H9 (cell line): ENCODE measurements around the gene COL4A1. TPM values are rescaled to one million over a fixed set of nuclear protein-coding genes. Genes with fewer than 3 reads are reported as not detected.

ENCODE experiments used
- DNase-seq: peaks from one replicate; pipeline ENCODE4 v3.0.0-alpha.2; 2017
- H2AFZ ChIP-seq: one replicate; pipeline ENCODE4 v1.6.1; 2013; ENCODE audit warnings: mild to moderate bottlenecking, low read length, control low read depth, moderate library complexity
- H2AK5ac ChIP-seq: 2 replicates; pipeline ENCODE4 v1.6.1; 2013; ENCODE audit warnings: low read length, control low read depth, mixed read lengths; ENCODE audit not compliant: insufficient read length
- H2BK120ac ChIP-seq: one replicate; pipeline ENCODE4 v1.6.1; 2013; ENCODE audit warnings: low read depth, mild to moderate bottlenecking, low read length, control low read depth, inconsistent platforms; ENCODE audit not compliant: poor library complexity, severe bottlenecking
- H2BK12ac ChIP-seq: 2 replicates; pipeline ENCODE4 v1.6.1; 2013; ENCODE audit warnings: low read length, control low read depth, mixed read lengths, low read depth; ENCODE audit not compliant: insufficient read length
- H2BK15ac ChIP-seq: 2 replicates; pipeline ENCODE4 v1.6.1; 2013; ENCODE audit warnings: low read depth, low read length, control low read depth
- H2BK20ac ChIP-seq: one replicate; pipeline ENCODE4 v1.6.1; 2013; ENCODE audit warnings: low read depth, mild to moderate bottlenecking, low read length, control low read depth, inconsistent platforms; ENCODE audit not compliant: poor library complexity, severe bottlenecking
- H2BK5ac ChIP-seq: 2 replicates; pipeline ENCODE4 v1.6.1; 2013; ENCODE audit warnings: low read length, control low read depth, mixed read lengths; ENCODE audit not compliant: insufficient read length
- H3K14ac ChIP-seq: 2 replicates; pipeline ENCODE4 v1.6.1; 2013; ENCODE audit warnings: low read length, control low read depth; ENCODE audit not compliant: insufficient read depth
- H3K18ac ChIP-seq: 2 replicates; pipeline ENCODE4 v1.6.1; 2013; ENCODE audit warnings: low read depth, mild to moderate bottlenecking, mixed read lengths, low read length, control low read depth; ENCODE audit not compliant: insufficient read length
- H3K23ac ChIP-seq: 2 replicates; pipeline ENCODE4 v1.6.1; 2013; ENCODE audit warnings: low read length, control low read depth, mixed read lengths, low read depth; ENCODE audit not compliant: insufficient read length
- H3K23me2 ChIP-seq: 2 replicates; pipeline ENCODE4 v1.6.1; 2013; ENCODE audit warnings: low read depth, mild to moderate bottlenecking, mixed read lengths, low read length, control low read depth; ENCODE audit not compliant: insufficient read length, poor library complexity, severe bottlenecking
- H3K27ac ChIP-seq: 2 replicates; pipeline ENCODE4 v1.5.1; 2013; ENCODE audit warnings: low read length, control low read depth, mixed read lengths, low read depth; ENCODE audit not compliant: insufficient read length
- H3K27me3 ChIP-seq: 2 replicates; pipeline ENCODE4 v1.6.1; 2013; ENCODE audit warnings: low read length, control low read depth, inconsistent platforms; ENCODE audit not compliant: insufficient read depth
- H3K4ac ChIP-seq: 2 replicates; pipeline ENCODE4 v1.6.1; 2013; ENCODE audit warnings: low read depth, mild to moderate bottlenecking, control low read depth, inconsistent platforms, low read length, moderate library complexity
- H3K4me1 ChIP-seq: 2 replicates; pipeline ENCODE4 v1.6.1; 2013; ENCODE audit warnings: low read length, control low read depth, inconsistent platforms; ENCODE audit not compliant: insufficient read depth
- H3K4me2 ChIP-seq: 2 replicates; pipeline ENCODE4 v1.6.1; 2013; ENCODE audit warnings: low read length, control low read depth, mixed read lengths; ENCODE audit not compliant: insufficient read length, insufficient read depth
- H3K56ac ChIP-seq: 2 replicates; pipeline ENCODE4 v1.6.1; 2013; ENCODE audit warnings: low read depth, mild to moderate bottlenecking, mixed read lengths, low read length, control low read depth; ENCODE audit not compliant: insufficient read length
- H3K79me1 ChIP-seq: 2 replicates; pipeline ENCODE4 v1.6.1; 2013; ENCODE audit warnings: low read depth, mild to moderate bottlenecking, moderate library complexity, low read length, control low read depth, inconsistent platforms; ENCODE audit not compliant: insufficient read depth, poor library complexity, severe bottlenecking
- H3K79me2 ChIP-seq: 2 replicates; pipeline ENCODE4 v1.6.1; 2013; ENCODE audit warnings: low read length, control low read depth, inconsistent platforms; ENCODE audit not compliant: insufficient read depth
- H3K9ac ChIP-seq: 2 replicates; pipeline ENCODE4 v1.6.1; 2013; ENCODE audit warnings: low read length, control low read depth, mixed read lengths; ENCODE audit not compliant: insufficient read length; ENCODE audit errors: extremely low read depth
- H3K9me3 ChIP-seq: one replicate; pipeline ENCODE4 v1.6.1; 2013; ENCODE audit warnings: low read depth, low read length, inconsistent platforms; ENCODE audit not compliant: control insufficient read depth
- H3T11ph ChIP-seq: one replicate; pipeline ENCODE4 v1.6.1; 2013; ENCODE audit warnings: mild to moderate bottlenecking, low read length, control low read depth, inconsistent platforms
- H4K20me1 ChIP-seq: one replicate; pipeline ENCODE4 v1.6.1; 2013; ENCODE audit not compliant: control insufficient read depth, insufficient read length, insufficient read depth
- H4K5ac ChIP-seq: 2 replicates; pipeline ENCODE4 v1.6.1; 2013; ENCODE audit warnings: low read depth, mild to moderate bottlenecking, mixed read lengths, low read length, control low read depth; ENCODE audit not compliant: insufficient read length
- H4K8ac ChIP-seq: replicated peaks from 2 replicates; pipeline ENCODE4 v1.6.1; 2013; ENCODE audit warnings: low read length, control low read depth, mixed read lengths, low read depth; ENCODE audit not compliant: insufficient read length
- H4K91ac ChIP-seq: 2 replicates; pipeline ENCODE4 v1.6.1; 2013; ENCODE audit warnings: low read depth, mild to moderate bottlenecking, moderate library complexity, mixed read lengths, low read length, control low read depth; ENCODE audit not compliant: insufficient read length
- H3K27ac Mint-ChIP-seq, 3 experiments: 2 replicates in 2 of 3; 3 replicates in 1 of 3; pipeline ENCODE4 v1.8.0; 2020 to 2021; ENCODE audit warnings: mixed read lengths in 3 of 3, mild to moderate bottlenecking in 1 of 3, moderate library complexity in 1 of 3
- H3K27me3 Mint-ChIP-seq: 2 replicates; pipeline ENCODE4 v1.8.0; 2021; ENCODE audit warnings: low read depth, mild to moderate bottlenecking, moderate library complexity, mixed read lengths
- H3K36me3 Mint-ChIP-seq, 3 experiments: 2 replicates in 2 of 3; 3 replicates in 1 of 3; pipeline ENCODE4 v1.8.0; 2020 to 2021; ENCODE audit warnings: low read depth in 3 of 3, mixed read lengths in 3 of 3; ENCODE audit not compliant: insufficient read depth in 1 of 3
- H3K4me1 Mint-ChIP-seq, 2 experiments: 2 replicates each; pipeline ENCODE4 v1.8.0; 2020; ENCODE audit warnings: mixed read lengths in 2 of 2
- H3K4me3 Mint-ChIP-seq, 2 experiments: 2 replicates in 1 of 2; 3 replicates in 1 of 2; pipeline ENCODE4 v1.8.0; 2020 to 2021; ENCODE audit warnings: mild to moderate bottlenecking in 2 of 2, mixed read lengths in 2 of 2, moderate library complexity in 1 of 2
- H3K9me3 Mint-ChIP-seq, 2 experiments: 2 replicates in 1 of 2; 3 replicates in 1 of 2; pipeline ENCODE4 v1.8.0; 2020; ENCODE audit warnings: mild to moderate bottlenecking in 2 of 2, mixed read lengths in 2 of 2, moderate library complexity in 1 of 2
- CTCF ChIP-seq: fragments of 200-600 bp; sonication (generic); conservative IDR thresholded peaks from 3 replicates; pipeline ENCODE4 v1.8.0; 2021; ENCODE audit warnings: antibody characterized with exemption, mild to moderate bottlenecking
- WGBS: extraction: QIAGEN DNeasy Blood & Tissue Kit; methylation state at CpG from one replicate; pipeline ENCODE4 v1.1.7; 2013; ENCODE audit warnings: missing lambda C conversion rate, low lambda C conversion rate, mixed read lengths; ENCODE audit not compliant: insufficient read length; ENCODE audit errors: extremely low coverage; 5-methylcytosine and 5-hydroxymethylcytosine counted together
- total RNA-seq: library from RNA; stranded (reverse); gene quantifications from 2 replicates; pipeline ENCODE4 v1.2.1, GENCODE V29; 2021

COL4A1 gene
- total RNA-seq, 1 experiment from 2014 or later, result 73.1 TPM

- H3K4me1 Mint-ChIP-seq, result peaks cover 19 to 21% of the 10 kb centered on the region in 2 experiments
- Histone ChIP-seq H4K5ac (no peak overlapping the region), H3K14ac (no peak overlapping the region), H4K8ac (no peak overlapping the region), H3K79me2 (no peaks in the 10 kb centered on the region), H3K27me3 (no peaks in the 10 kb centered on the region), H3K23me2 (no peaks in the 10 kb centered on the region), H3K9me3 (no peaks in the 10 kb centered on the region), H3K56ac (no peak overlapping the region), H3K9ac (no peak overlapping the region), H4K20me1 (no peaks in the 10 kb centered on the region), H2AK5ac (no peak overlapping the region), H4K91ac (no peak overlapping the region), H2BK15ac (no peak overlapping the region), H3T11ph (no peak overlapping the region), H3K79me1 (no peaks in the 10 kb centered on the region), H2BK120ac (no peak overlapping the region), H3K4me2 (no peak overlapping the region), H3K18ac (no peak overlapping the region), H3K23ac (no peak overlapping the region), H2BK12ac (no peak overlapping the region), H2BK20ac (no peak overlapping the region), H2BK5ac (no peak overlapping the region), H3K4me1 (peaks cover 2% of the 10 kb centered on the region), H3K4ac (no peak overlapping the region), H2AFZ (no peak overlapping the region), H3K27ac (no peak overlapping the region)
- no peaks in the 10 kb centered on the region for H3K36me3 Mint-ChIP-seq
- WGBS, result no CpG with 5 or more reads among the region's 13 CpGs
- no peak for DNase-seq
- H3K9me3 Mint-ChIP-seq, result no peaks in the 10 kb centered on the region
- TF ChIP-seq CTCF, result no peak
- no peak overlapping the region for H3K4me3 Mint-ChIP-seq
- no peaks in the 10 kb centered on the region for H3K27me3 Mint-ChIP-seq
- H3K27ac Mint-ChIP-seq, result peak overlapping the region in 2 of 3 experiments; percentile 28 to 37; a peak in 3 of 7 replicates
Measured at GRCh38 chr13:110249326-110249725, 57.6 kb downstream of the COL4A1 start.
